SU-DHL-6 (cell line): ENCODE measurements around the gene SMIM7.
"Not testable (repeated sequence)": the region's sequence is repeated elsewhere in the genome, so short reads cannot be mapped to it uniquely, and the experiment has no call there.

Source experiments
- H2AFZ ChIP-seq: fragments of 200-600 bp; sonication (generic); 2 replicates; pipeline ENCODE4 v1.6.1; 2014; ENCODE audit warnings: low read depth, mild to moderate bottlenecking, moderate library complexity, mixed read lengths, antibody characterized with exemption, low read length; ENCODE audit not compliant: severe bottlenecking
- H3F3A ChIP-seq: fragments of 200-600 bp; shearing (Covaris generic); 2 replicates; pipeline ENCODE4 v1.6.0; 2016; ENCODE audit warnings: antibody characterized with exemption, mild to moderate bottlenecking; ENCODE audit not compliant: insufficient read depth
- H3K27ac ChIP-seq: fragments of 200-600 bp; sonication (generic); 2 replicates; pipeline ENCODE4 v1.5.1; 2016; ENCODE audit warnings: low read depth, mild to moderate bottlenecking, low read length, moderate library complexity, mixed read lengths
- H3K27me3 ChIP-seq: fragments of 200-600 bp; sonication (generic), shearing (Covaris generic); 2 replicates; pipeline ENCODE4 v1.6.0; 2014; ENCODE audit warnings: mild to moderate bottlenecking, low read length
- H3K36me3 ChIP-seq: fragments of 200-600 bp; sonication (generic); 2 replicates; pipeline ENCODE4 v1.6.1; 2014; ENCODE audit warnings: mild to moderate bottlenecking, low read length, mixed read lengths
- H3K4me2 ChIP-seq: fragments of 300-600, 200-600 bp; shearing (Covaris generic), sonication (generic); 2 replicates; pipeline ENCODE4 v1.6.0; 2014; ENCODE audit warnings: low read length, low read depth, mild to moderate bottlenecking; ENCODE audit not compliant: poor library complexity, severe bottlenecking
- H3K4me3 ChIP-seq: fragments of 200-600 bp; sonication (generic); 2 replicates; pipeline ENCODE4 v1.5.1; 2014; ENCODE audit warnings: antibody characterized with exemption, low read length, mild to moderate bottlenecking, mixed read lengths; ENCODE audit not compliant: insufficient read depth, poor library complexity, severe bottlenecking
- H3K79me2 ChIP-seq: fragments of 200-600 bp; sonication (generic); 2 replicates; pipeline ENCODE4 v1.6.1; 2014; ENCODE audit warnings: mild to moderate bottlenecking, low read length, moderate library complexity; ENCODE audit not compliant: insufficient read depth
- H3K9ac ChIP-seq: fragments of 200-600 bp; sonication (generic); 2 replicates; pipeline ENCODE4 v1.7.0; 2014; ENCODE audit warnings: mild to moderate bottlenecking, low read length
- H3K9me2 ChIP-seq: fragments of 200-600 bp; sonication (generic); replicated peaks from 2 replicates; pipeline ENCODE4 v1.6.1; 2014; ENCODE audit warnings: low read length; ENCODE audit not compliant: insufficient read depth
- H3K9me3 ChIP-seq: fragments of 200-600 bp; sonication (generic); 2 replicates; pipeline ENCODE4 v1.6.1; 2014; ENCODE audit warnings: low read length, mixed read lengths; ENCODE audit not compliant: insufficient read depth
- H4K20me1 ChIP-seq: fragments of 200-600 bp; sonication (generic); 2 replicates; pipeline ENCODE4 v1.6.1; 2014; ENCODE audit warnings: low read depth, mild to moderate bottlenecking, antibody characterized with exemption, low read length, moderate library complexity, mixed read lengths
- EZH2phosphoT487 ChIP-seq: fragments of 200-600 bp; sonication (generic), shearing (Covaris generic); conservative IDR thresholded peaks from 2 replicates; pipeline ENCODE4 v1.6.1; 2018; ENCODE audit warnings: mild to moderate bottlenecking, antibody characterized with exemption, low read length, moderate library complexity, mixed read lengths
- TF ChIP-seq, protein P1 (sequence below): fragments of 200-600 bp; sonication (generic); IDR thresholded peaks from one replicate; pipeline ENCODE4 v1.5.1; 2017; ENCODE audit warnings: antibody characterized with exemption, mild to moderate bottlenecking, low read length, moderate library complexity; ENCODE audit not compliant: insufficient read depth, poor library complexity, severe bottlenecking

SMIM7 gene

DNA sequence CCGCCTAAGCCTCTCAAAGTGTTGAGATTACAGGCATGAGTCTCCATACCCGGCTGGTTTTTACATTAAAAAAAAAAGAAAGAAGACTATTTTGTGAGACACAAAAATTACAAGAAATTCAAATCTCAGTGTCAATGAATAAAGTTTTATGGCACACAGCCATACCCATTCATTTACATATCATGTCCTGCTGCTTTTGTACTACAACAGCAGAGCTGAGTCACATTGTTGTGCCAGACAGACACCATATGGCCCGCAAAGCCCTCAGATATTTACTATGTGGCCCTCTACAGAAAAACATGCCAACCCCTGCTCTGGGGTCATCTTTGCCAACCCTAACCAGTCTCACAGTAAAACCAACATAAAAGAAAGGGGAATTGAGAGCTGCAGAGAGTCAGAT, 5.3 kb downstream of the SMIM7 start:
- Histone ChIP-seq H3K79me2 (peaks cover 45% of the 10 kb centered on the region), H4K20me1 (peaks cover 17% of the 10 kb centered on the region), H3K9me2 (no peaks in the 10 kb centered on the region), H3K27me3 (no peaks in the 10 kb centered on the region), H3F3A (0 out of 2 replicates have a peak, but pooled peaks cover 2% of the 10 kb centered on the region), H3K36me3 (peaks cover 7% of the 10 kb centered on the region), H3K9ac (no peak overlapping the region), H3K4me3 (no peak overlapping the region), H2AFZ (no peak overlapping the region), H3K9me3 (no peaks in the 10 kb centered on the region), H3K27ac (no peak overlapping the region), H3K4me2 (no peak overlapping the region)
- TF ChIP-seq, protein P1, sequence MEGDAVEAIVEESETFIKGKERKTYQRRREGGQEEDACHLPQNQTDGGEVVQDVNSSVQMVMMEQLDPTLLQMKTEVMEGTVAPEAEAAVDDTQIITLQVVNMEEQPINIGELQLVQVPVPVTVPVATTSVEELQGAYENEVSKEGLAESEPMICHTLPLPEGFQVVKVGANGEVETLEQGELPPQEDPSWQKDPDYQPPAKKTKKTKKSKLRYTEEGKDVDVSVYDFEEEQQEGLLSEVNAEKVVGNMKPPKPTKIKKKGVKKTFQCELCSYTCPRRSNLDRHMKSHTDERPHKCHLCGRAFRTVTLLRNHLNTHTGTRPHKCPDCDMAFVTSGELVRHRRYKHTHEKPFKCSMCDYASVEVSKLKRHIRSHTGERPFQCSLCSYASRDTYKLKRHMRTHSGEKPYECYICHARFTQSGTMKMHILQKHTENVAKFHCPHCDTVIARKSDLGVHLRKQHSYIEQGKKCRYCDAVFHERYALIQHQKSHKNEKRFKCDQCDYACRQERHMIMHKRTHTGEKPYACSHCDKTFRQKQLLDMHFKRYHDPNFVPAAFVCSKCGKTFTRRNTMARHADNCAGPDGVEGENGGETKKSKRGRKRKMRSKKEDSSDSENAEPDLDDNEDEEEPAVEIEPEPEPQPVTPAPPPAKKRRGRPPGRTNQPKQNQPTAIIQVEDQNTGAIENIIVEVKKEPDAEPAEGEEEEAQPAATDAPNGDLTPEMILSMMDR, result no peak
- TF ChIP-seq EZH2phosphoT487, result no peak

DNA sequence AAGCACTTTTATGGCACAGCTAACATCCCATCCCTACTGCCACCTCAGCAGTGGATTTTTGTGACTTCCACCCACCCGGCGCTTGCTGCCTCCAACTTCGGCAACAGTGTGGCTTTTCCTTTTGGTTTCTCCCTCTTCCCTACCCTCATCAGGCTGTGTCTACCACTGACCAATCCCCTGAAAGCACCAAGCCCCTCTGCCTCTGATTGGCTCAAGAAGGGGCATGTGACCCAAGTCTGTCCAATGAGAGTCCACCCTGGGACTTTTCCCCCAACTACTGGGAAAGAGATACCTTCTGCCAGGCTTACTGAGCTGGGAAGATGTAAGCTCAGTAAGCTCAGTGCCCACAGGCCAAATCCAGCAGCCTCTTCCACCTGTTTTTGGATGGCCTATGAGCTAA, 5.8 kb downstream of the SMIM7 start:
- Histone ChIP-seq H3K36me3 (peaks cover 7% of the 10 kb centered on the region), H4K20me1 (peaks cover 12% of the 10 kb centered on the region)

DNA sequence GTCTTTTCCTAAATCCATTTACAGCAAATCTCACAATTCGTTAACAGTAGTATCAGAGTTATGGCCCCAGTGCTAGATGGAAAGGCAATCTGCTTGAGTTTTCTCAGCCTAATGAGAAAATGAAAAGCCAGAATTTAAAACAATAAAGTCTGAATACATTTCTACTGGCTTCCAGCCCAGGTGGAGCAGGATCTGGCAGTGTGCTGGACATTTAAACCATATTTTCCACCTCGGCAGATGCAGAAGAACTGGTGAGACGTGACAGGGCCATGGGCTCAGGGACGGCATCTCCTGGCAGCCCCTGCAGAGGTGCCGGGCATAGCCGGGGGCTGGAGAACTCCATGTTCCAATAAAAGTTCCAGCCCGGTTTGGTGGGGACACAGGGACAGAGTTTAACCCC, 7.1 kb downstream of the SMIM7 start:
- H3K4me3 ChIP-seq, result no peak overlapping the region
- 0 out of 2 replicates have a peak, but pooled peaks cover 2% of the 10 kb centered on the region for H3F3A ChIP-seq
- H4K20me1 ChIP-seq, result peaks cover under 1% of the 10 kb centered on the region; the same call in 1 of the 2 replicates
- no peak overlapping the region for H3K9ac ChIP-seq
- no peak overlapping the region for H3K27ac ChIP-seq
- peaks cover 34% of the 10 kb centered on the region for H3K79me2 ChIP-seq
- no peaks in the 10 kb centered on the region; the same call in 1 of the 2 replicates for H3K36me3 ChIP-seq
- no peak overlapping the region for H3K4me2 ChIP-seq
- no peak overlapping the region for H2AFZ ChIP-seq
- no peak for TF ChIP-seq EZH2phosphoT487
- TF ChIP-seq, protein P1, result no peak
- H3K9me2 ChIP-seq, result no peaks in the 10 kb centered on the region
- no peaks in the 10 kb centered on the region for H3K27me3 ChIP-seq
- no peaks in the 10 kb centered on the region for H3K9me3 ChIP-seq

More for the DNA sequence above, 5.8 kb downstream of the SMIM7 start:
- H3K9me3 ChIP-seq, result no peaks in the 10 kb centered on the region
- H3F3A ChIP-seq, result 0 out of 2 replicates have a peak, but pooled peaks cover 2% of the 10 kb centered on the region
- H3K9ac ChIP-seq, result no peak overlapping the region
- H3K4me3 ChIP-seq, result no peak overlapping the region
- peaks cover 41% of the 10 kb centered on the region for H3K79me2 ChIP-seq
- no peak overlapping the region for H3K27ac ChIP-seq
- no peaks in the 10 kb centered on the region for H3K27me3 ChIP-seq
- H2AFZ ChIP-seq, result no peak overlapping the region
- no peak overlapping the region for H3K4me2 ChIP-seq
- H3K9me2 ChIP-seq, result no peaks in the 10 kb centered on the region
- no peak for TF ChIP-seq EZH2phosphoT487
- TF ChIP-seq, protein P1, result no peak

DNA sequence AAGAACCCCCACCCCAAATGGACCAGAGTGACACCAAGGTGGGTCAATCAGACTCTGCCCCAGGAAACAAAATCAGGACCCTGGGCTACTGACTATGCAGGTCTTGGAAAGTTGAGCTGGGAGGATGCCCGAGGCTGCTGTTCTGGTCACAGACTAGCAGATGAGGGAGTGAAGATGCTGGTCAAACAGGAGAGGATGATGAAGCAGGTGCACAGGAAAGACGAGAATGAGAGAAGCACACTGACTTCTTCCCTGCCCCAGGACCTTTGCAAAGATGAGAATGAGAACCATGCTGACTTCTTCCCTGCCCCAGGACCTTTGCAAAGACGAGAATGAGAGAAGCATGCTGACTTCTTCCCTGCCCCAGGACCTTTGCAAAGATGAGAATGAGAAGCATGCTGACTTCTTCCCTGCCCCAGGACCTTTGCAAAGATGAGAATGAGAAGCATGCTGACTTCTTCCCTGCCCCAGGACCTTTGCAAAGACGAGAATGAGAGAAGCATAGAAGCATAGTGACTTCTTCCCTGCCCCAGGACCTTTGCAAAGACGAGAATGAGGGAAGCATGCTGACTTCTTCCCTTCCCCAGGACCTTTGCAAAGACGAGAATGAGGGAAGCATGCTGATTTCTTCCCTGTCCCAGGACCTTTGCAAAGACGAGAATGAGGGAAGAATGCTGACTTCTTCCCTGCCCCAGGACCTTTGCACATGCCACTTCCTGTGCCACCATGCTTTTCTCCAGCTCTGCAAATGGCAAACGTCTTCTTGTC, 8.3 kb downstream of the SMIM7 start:
- not testable (repeated sequence) for H2AFZ ChIP-seq, H3K36me3 ChIP-seq, H3K4me2 ChIP-seq, H3F3A ChIP-seq, H4K20me1 ChIP-seq, H3K9me2 ChIP-seq, H3K4me3 ChIP-seq, H3K9me3 ChIP-seq, H3K27me3 ChIP-seq, H3K27ac ChIP-seq, H3K9ac ChIP-seq
- peaks cover 25% of the 10 kb centered on the region for H3K79me2 ChIP-seq
